ENCODE results near the gene VAV2. TPM values are rescaled to one million over a fixed set of nuclear protein-coding genes. Genes with fewer than 3 reads are reported as not detected.

The VAV2 gene
- total RNA-seq, 1 experiment from 2014 or later, result 30.7 TPM

GRCh38 chr9:133800266-133800665 lies 191.9 kb downstream of the VAV2 start:
- H3K27me3 Mint-ChIP-seq (ENCODE audit: unreplicated experiment), result no peaks in the 10 kb centered on the region
- intact Hi-C loops (cut with micrococcal nuclease; ENCODE audit: unreplicated experiment), result no loop called here
- H3K9me3 Mint-ChIP-seq (ENCODE audit: low read depth, unreplicated experiment), result no peaks in the 10 kb centered on the region
- no peak for DNase-seq
- H3K27ac Mint-ChIP-seq (ENCODE audit: unreplicated experiment), result no peak overlapping the region
- TF ChIP-seq CTCF (IDR thresholded peaks at IDR 0.05; ENCODE audit: unreplicated experiment), result no peak
- no peak overlapping the region for H3K4me3 Mint-ChIP-seq (ENCODE audit: low read depth, unreplicated experiment)
- no peaks in the 10 kb centered on the region for H3K4me1 Mint-ChIP-seq (ENCODE audit: low read depth, unreplicated experiment)
- no TSS peak for BruUV-seq (replicated peaks)
- H3K36me3 Mint-ChIP-seq (ENCODE audit: insufficient read depth, unreplicated experiment), result peaks cover 6% of the 10 kb centered on the region
- CTCF ChIA-PET, result no interaction called here

- BruUV-seq (replicated peaks), result no TSS peak
- H3K9me3 Mint-ChIP-seq (ENCODE audit: low read depth, unreplicated experiment), result no peaks in the 10 kb centered on the region
- CTCF ChIA-PET, result no interaction called here
- peaks cover 11% of the 10 kb centered on the region for H3K36me3 Mint-ChIP-seq (ENCODE audit: insufficient read depth, unreplicated experiment)
- H3K4me1 Mint-ChIP-seq (ENCODE audit: low read depth, unreplicated experiment), result no peaks in the 10 kb centered on the region
- no peak for DNase-seq
- TF ChIP-seq CTCF (IDR thresholded peaks at IDR 0.05; ENCODE audit: unreplicated experiment), result no peak
- H3K27me3 Mint-ChIP-seq (ENCODE audit: unreplicated experiment), result no peaks in the 10 kb centered on the region
- intact Hi-C loops (cut with micrococcal nuclease; ENCODE audit: unreplicated experiment), result no loop called here
- no peak overlapping the region for H3K4me3 Mint-ChIP-seq (ENCODE audit: low read depth, unreplicated experiment)
- no peak overlapping the region for H3K27ac Mint-ChIP-seq (ENCODE audit: unreplicated experiment)
These were observed 192.4 kb downstream of the VAV2 start for GRCh38 chr9:133799716-133800115.

GRCh38 chr9:133799106-133799505 lies 193.0 kb downstream of the VAV2 start:
- H3K4me1 Mint-ChIP-seq (ENCODE audit: low read depth, unreplicated experiment), result no peaks in the 10 kb centered on the region
- intact Hi-C loops (cut with micrococcal nuclease; ENCODE audit: unreplicated experiment), result no loop called here
- no peak for TF ChIP-seq CTCF (IDR thresholded peaks at IDR 0.05; ENCODE audit: unreplicated experiment)
- CTCF ChIA-PET, result no interaction called here
- no peak for DNase-seq
- no peaks in the 10 kb centered on the region for H3K27me3 Mint-ChIP-seq (ENCODE audit: unreplicated experiment)
- BruUV-seq (replicated peaks), result no TSS peak
- no peaks in the 10 kb centered on the region for H3K9me3 Mint-ChIP-seq (ENCODE audit: low read depth, unreplicated experiment)
- no peak overlapping the region for H3K4me3 Mint-ChIP-seq (ENCODE audit: low read depth, unreplicated experiment)
- H3K36me3 Mint-ChIP-seq (ENCODE audit: insufficient read depth, unreplicated experiment), result peaks cover 11% of the 10 kb centered on the region
- no peak overlapping the region for H3K27ac Mint-ChIP-seq (ENCODE audit: unreplicated experiment)

GRCh38 chr9:133798160-133798559 lies 194.0 kb downstream of the VAV2 start:
- H3K4me1 Mint-ChIP-seq (ENCODE audit: low read depth, unreplicated experiment), result no peaks in the 10 kb centered on the region
- CTCF ChIA-PET, result no interaction called here

More at GRCh38 chr9:133798160-133798559, 194.0 kb downstream of the VAV2 start:
- TF ChIP-seq CTCF (IDR thresholded peaks at IDR 0.05; ENCODE audit: unreplicated experiment), result no peak
- intact Hi-C loops (cut with micrococcal nuclease; ENCODE audit: unreplicated experiment), result no loop called here
- H3K4me3 Mint-ChIP-seq (ENCODE audit: low read depth, unreplicated experiment), result no peak overlapping the region
- H3K27me3 Mint-ChIP-seq (ENCODE audit: unreplicated experiment), result no peaks in the 10 kb centered on the region
- DNase-seq, result no peak
- no peak overlapping the region for H3K27ac Mint-ChIP-seq (ENCODE audit: unreplicated experiment)
- H3K9me3 Mint-ChIP-seq (ENCODE audit: low read depth, unreplicated experiment), result no peaks in the 10 kb centered on the region
- H3K36me3 Mint-ChIP-seq (ENCODE audit: insufficient read depth, unreplicated experiment), result peaks cover 6% of the 10 kb centered on the region
- no TSS peak for BruUV-seq (replicated peaks)

Measured in Calu3 (cell line).